Measurements from ENCODE around the gene NDRG3.
"Not testable (repeated sequence)": the region's sequence is repeated elsewhere in the genome, so short reads cannot be mapped to it uniquely, and the experiment has no call there.

The NDRG3 gene

DNA sequence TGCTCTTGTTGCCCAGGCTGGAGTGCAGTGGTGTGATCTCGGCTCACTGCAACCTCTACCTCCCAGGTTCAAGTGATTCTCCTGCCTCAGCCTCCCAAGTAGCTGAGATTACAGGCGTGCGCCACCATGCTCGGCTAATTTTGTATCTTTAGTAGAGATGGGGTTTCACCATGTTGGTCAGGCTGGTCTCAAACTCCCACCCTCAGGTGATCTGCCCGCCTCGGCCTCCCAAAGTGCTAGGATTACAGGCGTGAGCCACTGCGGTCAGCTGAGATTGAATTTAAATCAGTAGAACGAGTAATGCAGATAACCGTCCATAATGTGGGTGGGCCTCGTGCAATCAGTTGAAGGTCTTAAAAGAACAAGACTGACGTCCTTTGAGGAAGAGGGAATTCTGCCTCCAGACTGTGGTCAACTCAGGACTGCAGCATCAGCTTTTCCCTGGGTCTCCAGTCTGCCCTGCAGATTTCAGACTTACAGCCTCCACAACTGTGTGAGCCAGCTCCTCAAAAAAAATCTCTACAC lies 107.0 kb downstream of the NDRG3 start:
- not testable (repeated sequence) for DNase-seq

DNA sequence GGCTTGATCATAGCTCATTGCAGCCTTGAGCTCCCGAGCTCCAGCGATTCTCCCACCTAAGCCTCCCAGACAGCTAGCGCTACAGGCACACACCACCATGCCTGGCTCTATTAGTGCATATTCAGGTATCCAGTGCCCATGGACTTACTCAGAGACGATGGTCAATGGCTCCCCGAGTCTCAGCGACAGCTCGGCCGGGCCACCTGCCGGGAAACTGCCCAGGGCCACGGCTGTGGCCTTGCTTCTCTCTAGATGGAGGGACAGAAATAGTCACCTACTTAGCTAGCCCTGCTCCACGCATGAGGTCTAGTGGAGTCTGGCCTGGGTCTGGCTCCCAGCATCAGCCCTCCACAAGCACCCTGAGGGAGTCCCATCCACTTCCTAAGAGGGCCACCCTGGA lies 111.5 kb downstream of the NDRG3 start:
- DNase-seq: no peak

DNA sequence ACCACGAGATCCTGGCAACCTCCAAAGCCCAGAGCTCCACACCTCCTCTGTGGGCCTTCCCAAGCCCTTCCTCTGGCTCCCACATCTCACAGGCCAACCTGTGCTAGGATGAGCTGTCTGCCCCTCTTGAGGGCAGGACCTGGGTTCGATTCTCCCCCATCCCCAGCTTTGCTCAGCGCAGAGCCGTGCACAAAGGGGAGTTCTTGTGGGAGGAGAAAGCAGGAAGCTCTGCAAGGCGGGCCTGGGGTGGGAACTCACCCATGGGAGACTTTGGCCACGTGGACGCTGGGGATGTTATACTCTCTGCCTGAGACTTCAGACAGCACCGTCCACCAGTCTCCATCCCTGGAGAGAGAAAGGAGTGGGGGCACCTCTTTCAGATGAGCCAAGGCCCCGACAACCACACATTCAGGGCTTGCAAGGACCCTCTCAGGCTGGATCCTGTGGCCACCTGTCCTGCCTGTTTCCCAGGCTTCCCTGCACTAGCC lies 112.6 kb downstream of the NDRG3 start:
- no peak for DNase-seq

DNA sequence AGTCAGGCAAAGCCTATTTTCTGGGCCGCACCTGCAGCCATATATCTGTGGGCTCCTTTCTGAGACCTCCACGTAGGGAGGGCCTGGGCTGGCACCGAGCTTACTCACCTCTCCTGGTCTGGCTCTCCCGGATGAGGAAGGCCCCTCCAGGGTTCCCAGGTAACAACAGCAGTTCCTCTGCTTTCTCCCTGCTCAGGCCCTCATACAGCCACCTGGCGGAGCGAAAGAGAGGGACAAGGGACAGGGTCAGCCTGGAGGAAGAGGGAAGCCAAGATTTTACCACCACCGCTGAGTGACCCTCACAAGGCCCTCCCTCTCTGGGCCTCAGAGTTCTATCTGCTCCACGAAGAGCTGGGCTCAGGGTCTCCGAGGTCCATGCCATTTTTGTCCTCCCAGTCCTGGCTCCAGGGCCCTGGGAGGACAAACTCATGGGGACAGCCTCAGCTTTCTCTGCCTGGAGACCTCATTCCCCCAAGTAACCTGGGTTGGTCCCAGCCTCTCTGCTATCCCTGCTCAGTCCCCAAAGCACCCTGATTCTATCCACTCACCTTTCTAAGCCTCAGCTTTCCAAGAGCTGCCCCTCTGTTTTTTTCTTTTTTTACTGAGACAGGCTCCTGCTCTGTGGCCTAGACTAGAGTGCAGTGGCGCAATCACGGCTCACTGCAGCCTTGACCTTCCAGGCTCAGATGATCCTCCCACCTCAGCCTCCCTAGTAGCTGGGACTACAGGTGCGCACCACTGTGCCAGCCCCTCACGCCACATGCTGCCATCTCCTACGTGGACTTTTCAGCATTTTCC lies 113.2 kb downstream of the NDRG3 start:
- DNase-seq: no peak

DNA sequence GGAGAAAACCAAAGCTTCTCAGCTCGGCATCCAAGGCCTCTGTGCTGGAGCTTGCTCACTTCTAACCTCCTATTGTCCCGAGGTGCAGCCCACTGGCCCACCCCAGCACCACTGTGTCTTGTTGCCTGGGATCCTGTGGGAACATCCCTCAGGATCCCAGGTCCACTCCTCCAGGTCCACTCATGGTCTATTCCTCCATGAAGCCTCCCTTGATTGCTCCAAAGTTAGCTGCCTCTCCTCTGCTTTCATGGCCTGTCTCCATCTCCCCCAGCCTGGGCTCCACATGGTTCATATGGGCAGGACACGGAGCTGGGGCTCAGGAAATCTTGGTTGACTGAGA lies 113.8 kb downstream of the NDRG3 start:
- no peak for DNase-seq

DNA sequence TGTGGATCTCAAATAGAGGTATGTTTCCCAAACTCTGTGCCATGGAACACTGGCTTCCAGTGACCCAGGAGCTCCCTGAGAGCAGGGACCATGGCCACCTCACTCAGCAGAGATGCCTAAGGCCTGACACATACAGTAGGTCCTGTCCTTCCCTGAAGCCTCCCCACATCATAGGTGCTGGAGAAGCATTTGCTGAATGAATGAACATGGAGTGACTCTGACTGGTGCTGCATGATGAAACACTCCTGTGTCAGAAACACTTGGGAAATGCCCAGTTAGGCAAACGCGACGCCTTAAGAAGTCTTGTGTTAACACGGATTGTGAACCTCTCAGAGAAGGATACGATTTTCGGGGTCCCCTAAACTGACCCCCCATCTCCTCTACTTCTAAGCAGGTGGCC lies 114.2 kb downstream of the NDRG3 start:
- DNase-seq: no peak

DNA sequence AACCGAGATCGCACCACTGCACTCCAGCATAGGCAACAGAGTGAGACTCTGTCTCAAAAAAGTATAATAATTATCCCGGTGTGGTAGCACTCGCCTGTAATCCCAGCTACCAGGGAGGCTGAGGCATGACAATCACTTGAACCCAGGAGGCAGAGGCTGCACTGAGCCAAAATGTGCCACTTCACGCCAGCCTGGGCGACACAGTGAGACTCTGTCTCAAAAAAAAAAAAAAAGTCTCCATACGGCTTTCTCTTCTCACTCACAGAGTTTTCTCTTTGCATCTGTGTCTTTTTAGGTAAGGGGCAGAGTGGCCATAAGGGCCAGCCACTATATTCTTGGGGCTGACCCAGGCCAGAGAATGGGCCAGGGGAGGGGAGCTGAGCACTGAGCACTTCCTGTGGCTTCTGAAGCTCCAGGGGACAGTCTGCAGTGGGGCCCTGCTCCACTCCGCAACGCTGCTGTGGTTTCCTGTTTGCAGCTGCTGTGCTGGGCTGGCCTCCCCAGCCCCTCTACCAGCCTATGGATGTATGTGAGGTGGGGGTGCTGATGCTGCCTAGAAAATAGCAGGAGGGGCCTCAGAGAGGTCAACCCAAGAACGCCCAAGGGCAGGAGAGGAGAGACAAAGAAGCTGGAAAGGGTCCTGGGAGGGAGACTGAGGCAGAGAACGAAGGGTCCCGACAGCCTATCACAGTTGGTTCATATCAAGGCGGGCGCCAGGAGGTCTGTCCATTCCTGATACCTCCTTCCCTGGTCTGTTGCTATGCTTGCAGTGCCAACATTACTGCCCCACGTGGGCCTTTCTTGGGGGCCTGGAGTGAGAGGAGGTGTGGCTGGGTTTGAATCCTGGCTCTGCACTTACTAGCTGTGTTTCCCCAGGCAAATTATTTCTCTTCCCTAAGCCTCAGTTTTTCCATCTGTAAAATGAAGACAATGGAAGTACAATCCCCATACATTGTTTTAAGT lies 115.9 kb downstream of the NDRG3 start:
- DNase-seq: peak; percentile 56

DNA sequence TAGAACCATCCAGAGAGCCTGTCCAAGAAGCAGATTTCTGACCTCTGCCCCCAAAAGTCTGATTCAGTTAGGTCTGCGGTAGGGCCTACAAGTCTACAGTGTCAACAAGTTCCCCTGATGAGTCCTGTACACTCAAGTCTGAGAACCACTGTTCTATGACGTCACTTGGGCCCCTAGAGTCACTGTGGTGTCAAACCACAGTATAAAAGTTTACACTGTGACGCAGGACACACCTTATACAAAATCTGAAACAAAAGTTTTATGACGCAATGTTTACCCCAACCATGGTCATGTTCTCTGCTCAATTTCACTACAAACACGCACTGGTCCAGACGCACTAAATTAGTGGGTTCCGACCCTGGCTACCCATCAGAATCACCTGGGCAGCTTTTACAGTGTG lies 117.8 kb downstream of the NDRG3 start:
- peak; percentile 59 for DNase-seq

DNA sequence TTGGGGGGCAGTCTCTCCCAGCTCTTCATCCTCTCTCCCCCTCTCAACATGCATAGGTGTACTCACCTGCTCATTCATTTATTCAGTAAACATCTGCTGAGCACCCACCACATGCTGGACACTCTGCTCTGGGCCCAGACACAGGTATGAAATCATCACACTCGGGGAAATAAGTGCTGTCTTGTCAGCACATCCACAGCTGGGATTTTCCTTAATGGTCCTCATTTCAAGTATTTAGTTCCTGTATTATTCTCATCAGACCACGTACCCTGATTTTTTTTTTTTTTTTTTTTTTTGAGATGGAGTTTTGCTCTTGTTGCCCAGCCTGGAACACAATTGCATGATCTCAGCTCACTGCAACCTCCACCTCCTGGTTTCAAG lies 121.0 kb downstream of the NDRG3 start:
- DNase-seq: no peak

DNA sequence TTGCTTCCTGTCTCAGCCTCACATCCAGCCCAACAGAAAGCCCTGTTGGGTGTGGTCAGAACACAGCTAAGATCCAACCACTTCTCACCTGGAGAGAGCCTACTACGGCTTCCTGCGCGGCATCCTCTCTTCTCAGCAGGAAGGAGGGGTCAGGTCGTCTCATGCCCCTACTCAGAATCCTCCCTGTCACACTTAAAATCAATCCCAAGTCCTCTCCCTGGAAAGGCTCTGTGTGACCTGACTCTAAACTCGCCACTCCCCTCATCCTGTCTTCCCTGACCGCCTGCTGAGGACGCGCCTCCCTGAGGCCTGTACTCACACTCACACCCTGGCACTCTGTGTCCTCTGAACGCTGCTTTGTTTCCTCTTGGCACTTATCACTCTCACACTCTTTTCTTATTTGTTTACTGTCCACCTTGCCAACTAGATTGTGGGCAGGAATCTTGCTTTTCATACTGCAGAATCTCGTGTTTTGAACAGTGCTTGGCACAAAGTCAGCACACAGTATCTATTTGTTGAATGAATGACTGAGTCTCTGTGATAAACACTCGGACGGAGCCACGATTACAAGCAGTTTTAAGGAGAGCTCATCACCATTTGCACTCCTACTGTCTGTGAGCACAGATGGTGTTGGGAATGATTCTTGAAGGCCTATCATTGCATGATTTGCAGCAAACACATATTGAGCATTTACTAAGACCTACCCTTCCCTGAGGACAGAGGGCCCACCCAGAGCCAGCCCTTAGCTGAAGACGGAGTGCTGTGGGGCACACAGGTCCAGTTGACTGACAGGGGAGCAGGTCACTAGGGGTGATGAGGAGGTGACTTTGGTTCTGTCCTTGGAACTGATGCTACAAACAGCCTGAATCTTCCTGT lies 121.6 kb downstream of the NDRG3 start:
- no peak for DNase-seq

DNA sequence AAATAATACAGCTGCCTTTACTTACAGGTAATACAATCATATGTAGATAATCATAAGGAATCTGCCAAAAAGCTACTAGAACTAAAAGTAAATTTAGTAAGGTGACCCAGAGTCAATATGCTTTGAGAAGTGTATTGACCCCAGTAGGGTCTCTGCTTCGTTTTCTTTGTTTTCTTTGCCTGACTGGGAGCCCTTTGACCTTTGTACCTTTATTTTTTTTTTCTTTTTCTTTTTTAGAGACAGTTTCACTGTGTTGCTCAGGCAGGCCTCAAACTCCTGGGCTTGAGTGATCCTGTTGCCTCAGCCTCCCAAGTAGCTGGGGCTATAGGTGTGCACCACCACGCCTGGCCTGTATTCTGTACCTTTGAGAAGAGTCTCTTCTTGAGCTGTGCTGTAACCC lies 122.4 kb downstream of the NDRG3 start:
- DNase-seq: no peak

DNA sequence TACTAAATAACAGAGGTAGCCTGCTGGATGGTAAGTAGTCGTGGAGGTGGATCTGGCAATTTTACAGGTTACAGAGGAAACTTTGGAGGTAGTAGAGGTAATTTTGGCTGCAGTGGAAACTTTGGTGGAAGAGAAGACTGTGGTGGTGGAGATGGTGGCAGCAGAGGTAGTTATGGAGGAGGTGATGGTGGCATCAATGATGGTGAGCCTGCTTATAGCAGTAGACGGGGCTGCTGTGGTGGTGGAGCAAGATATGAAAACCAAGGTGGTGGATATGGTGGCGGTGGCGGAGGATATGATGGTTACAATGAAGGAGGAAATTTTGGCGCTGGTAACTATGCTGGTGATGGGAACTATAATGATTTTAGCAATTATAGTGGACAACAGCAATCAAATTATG lies 125.0 kb downstream of the NDRG3 start:
- no peak for DNase-seq

DNA sequence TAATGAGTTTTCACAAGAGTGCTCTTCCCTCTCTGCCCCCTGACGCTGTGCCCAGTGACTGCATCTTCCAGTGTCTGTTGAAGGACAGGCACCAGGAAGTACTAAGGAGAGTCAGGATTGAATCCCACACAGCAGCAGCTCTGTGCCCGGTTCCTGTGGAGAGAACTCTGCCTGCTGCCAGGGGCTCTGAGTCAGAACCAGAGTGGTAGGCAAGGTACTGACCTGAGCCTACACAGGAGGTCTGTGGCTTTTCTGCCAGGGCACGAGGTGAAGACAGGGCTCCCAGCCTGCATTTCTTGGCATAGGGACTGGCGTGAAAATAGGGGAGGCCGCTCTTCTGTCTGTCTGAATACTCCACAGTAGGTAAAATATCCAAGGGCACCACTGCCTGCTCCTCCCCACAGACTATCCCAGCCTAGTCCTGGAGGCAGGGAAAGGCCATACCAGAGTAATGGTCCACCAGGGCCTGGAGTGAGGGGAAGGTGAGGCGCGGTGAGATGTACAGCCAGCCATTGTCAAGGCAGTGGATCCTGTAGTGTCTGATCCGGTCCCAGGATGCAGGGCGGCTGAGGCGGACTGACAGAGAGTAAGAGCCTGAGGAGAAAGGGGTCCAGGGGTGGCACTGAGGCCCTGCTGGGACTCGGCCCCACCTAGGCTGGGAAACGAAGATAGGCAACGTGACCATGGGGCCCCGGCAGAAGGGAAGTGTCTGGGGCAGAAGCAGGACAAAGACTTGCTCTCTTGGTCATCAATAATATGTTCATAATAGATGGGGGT lies 130.9 kb downstream of the NDRG3 start:
- DNase-seq: no peak

DNA sequence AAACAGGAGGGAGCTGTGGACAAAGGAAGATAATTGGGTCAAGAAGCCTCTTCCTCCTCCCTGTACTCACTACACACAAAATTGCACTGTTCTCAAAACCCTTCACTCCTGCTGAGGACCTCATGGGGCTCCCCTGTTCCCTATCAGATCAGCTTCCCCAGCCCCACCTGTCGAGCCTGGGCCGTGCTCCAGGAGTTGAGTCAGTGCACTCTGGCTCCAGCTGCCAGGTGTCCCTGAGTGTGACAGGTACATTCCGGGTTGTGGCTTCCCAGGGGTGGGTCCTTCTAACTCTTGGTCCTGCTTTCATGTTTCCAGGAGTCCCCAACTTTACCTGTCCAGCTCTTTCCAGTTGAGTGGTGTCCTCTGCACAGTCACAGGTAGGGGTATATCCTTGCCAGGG lies 131.9 kb downstream of the NDRG3 start:
- no peak for DNase-seq

DNA sequence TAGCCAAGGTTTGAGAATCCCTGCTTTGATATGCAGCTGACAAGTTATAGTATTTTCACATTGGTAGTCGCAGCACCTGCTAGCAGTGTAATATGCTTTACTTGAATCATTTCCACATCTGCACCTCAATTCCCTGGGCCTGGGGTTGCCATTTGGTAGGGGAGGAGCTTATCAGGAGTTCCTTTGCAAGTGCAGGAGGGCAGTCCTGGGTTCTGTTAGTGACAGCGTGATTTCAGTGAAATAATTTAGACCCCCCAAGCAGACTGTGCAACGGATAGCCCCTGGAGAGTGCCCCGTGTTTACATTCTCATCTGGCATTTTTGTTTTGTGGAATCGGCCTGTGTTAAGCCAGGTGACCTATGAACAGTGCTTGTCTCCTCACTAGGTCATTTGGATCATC lies 134.3 kb downstream of the NDRG3 start:
- DNase-seq: no peak

DNA sequence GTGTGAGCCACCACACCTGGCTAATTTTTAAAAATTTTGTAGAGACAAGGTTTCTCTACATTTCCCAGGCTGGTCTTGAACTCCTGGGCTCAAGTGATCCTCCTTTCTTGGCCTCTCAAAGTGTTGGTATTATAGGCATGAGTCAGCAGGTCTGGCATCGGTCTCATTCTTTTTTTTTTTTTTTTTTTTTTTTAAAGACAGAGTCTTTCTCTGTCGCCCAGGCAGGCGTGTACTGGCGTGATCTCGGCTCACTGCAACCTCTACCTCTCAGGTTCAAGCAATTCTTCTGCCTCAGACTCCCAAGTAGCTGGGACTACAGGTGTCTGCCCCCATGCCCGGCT lies 137.5 kb downstream of the NDRG3 start:
- not testable (repeated sequence) for DNase-seq

DNA sequence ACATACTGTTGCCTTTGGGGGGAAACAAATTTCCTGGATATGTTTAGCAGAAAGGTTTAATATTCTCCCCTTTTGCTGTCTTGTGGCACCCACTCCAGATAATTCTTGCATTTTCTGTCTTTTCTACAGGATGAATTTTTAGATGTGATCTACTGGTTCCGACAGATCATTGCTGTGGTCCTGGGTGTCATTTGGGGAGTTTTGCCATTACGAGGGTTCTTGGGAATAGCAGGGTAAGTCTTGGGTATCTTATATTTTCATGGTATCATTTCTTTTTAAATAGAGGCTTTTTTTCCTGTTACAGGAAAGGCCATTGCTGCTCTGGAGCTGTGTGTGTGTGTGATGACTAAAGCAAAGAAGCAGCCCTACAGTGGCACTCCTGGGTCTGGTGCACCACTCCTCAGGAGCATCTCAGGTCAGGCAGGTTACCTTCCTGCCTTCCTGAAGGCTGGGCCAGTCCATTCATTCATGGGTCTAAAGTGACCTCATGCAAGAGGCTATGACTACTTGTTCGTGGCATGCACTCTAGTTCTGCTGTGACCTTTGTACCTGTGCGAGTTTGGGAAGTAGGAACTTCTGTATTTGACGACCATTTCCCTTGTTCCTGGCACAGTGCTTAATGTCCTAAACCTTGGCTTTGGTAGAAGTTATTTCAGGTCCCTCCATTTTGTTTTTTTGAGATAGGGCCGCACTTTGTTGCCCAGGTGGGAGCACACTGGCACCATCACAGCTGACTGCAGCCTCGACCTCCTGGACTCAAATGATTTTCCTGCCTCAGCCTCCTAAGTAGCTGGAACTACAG lies 138.1 kb downstream of the NDRG3 start:
- DNase-seq: no peak

DNA sequence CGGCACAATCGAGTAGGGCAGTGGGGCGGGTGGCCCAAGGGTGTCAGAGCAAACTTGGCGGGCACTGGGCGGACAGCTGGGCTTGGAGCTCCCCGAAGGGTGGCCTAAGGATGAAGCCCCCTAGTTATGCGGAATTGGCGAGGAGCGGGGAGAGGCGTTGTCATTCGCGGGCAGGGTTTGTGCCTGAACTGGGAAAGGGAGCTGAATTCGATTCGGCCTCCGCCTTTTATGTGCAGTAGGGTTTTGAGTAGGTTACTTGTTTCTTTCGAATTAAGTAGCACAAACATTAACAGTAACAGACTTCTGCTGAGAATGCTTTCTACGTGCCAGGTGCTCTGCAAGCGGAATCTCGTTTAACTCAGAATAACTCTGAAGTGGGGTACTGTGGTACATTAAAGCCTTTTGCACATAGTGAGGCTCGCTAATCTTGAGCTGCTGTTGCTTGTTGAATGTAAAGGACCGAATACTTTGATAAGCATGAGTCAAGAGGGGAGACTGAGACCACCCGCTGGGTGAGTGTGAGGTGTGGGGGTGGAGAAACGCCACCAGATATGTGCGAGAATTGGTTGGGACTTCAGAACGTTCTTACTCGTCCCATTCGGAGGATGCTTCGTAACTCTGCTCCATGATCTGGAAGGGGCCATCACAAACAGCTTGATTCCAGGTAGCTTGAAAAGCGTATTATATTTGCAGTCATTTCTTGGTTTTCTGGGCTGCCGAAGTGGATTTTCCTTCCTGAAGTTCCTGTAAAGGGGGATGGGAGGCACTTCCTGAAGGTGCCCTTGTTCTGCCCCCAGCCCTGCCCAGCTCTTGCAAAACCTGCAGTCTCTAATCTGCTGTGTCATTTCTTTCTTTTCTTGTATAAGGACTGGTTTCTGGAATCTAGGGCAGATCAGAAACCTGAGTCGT lies 139.5 kb downstream of the NDRG3 start:
- DNase-seq: no peak

DNA sequence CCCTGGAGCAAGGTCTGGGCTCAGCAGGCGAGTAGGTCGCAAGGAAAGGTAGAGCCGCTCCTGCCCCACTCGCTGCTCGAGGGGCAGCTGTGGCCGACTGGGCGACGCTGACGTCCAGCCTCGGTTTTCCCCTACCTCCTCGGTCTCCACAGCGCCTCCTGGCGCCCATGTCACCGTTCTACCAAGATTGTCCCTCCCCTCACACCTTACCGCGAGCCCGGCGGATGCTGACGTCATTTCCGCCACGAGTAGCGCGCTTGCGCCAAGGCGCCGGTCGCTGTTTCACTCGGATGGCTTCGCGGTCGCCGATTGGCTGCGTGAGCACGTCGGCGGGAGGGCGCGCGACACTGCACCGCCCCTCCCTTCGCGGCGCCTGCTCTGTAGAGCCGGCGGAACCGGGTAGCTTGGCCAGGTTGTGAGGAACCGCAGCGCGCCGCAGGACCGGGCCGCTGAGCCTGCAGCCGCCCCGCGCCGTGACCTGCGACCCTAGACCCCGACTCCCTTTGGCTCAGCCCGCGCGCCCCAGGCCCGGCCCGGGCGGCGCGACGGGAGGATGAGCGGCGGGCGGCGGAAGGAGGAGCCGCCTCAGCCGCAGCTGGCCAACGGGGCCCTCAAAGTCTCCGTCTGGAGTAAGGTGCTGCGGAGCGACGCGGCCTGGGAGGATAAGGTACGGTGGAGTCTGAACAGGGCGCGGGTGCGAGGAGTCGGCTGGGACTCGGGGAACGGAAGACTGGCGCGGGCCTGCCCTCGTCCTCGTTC lies 140.3 kb downstream of the NDRG3 start, which contains the start of gene RAB5IF:
Gene RAB5IF, plus strand, starts transcription at position 381 of the 759 bp plus-strand sequence. Its CDS starts 173 bp downstream, at position 554.
- DNase-seq: peak; percentile 99

Measured in CD4-positive, alpha-beta T cell treated with Interleukin-21 for 1 hour (primary cell).